ENCODE results near the gene DHRS13.
"Not testable (repeated sequence)": the region's sequence is repeated elsewhere in the genome, so short reads cannot be mapped to it uniquely, and the experiment has no call there.

Gene DHRS13

DNA sequence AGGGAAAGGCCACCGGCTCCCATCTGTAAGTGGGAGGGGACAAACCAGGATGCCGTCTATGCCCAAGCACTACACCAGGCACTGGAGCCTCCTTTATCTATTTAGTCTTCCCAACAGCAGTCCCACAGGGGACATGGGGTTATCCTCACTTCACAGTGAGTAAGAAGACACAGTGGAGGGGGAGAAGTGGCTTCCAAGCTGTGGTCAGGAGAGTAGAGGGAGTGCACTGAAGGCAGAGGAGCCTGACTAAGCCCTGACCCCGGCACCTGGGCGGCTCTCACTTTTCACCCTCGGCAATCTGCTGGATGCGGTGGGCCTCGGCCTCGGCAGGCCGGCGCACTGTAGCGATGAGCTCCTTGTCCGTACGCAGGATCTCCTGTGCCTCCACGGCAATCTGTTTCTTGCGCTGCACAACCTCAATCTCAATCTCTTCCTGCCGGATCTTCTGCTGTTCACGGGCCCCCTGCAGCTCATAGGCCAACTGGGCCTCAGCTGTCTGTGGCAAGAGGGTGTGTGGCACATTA, 21.3 kb downstream of the DHRS13 start:
- no peak for DNase-seq

DNA sequence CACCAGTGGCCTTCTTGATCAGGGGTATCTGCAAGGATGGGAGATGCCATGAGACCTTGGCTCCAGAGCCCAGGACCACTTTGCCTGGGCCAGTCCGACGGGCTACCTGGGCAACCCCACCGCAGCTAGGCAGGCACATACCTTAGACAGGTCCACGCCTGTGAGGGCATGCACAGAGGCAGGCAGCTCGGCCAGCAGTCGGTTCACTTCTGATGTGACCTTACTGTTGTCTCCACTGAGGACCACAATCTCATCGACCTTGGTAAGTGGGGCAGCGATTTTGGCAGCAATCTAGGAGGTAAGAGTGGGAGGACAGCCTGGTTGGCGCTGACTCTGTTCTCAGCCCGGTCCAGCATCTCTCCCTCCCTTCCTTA, 22.3 kb downstream of the DHRS13 start:
- DNase-seq, result no peak

DNA sequence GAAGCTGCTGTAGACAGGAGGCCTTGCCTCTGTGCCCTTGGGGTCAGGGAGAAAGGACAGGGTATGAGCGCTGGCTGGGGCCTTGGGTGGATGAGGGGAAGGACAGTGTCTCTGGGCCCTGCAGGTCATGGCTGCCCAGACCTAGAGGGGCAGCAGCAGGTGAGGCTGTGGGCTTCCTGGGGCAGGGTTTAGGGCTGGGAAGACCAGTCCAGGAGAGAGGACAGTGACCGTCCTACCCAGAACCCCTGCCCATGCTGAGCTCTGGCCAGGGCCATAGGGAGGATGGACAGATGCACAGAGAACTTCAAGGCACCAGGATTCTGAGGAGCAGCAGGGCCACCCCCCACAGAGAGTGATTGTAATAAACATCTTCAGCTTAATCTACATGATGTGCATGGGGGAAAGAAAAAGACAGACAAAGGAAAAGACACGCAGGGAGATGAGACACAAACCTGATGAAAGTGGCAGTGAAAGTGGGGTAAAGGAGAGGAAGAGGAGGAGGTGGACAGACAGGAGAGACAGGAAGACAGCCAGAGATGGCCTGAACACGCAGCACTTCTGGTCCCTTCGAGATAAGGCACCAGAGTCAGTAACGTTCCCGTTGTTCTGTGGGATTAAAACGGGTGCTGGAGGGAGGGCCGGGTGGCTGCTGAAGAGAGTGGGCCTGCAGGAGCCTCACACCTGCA, 22.9 kb downstream of the DHRS13 start:
- no peak for DNase-seq

DNA sequence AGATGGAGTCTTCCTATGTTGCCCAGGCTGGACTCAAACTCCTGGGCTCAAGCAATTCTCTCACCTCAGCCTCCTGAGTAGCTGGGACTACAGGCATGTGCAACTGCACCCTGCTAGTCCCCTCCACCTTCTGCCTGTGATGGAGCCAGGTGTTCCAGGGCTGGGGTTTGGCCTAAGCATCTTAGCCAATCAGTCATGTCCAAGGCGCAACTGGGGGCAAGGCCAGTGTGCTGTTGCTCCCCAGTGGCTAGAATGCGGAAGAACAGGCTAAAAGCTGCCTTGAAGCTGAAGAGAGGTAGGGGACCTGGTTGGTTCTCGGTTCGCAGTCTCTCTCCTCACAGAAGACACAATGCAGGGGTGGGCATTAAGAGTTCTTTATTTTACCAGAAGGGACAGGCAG, 23.9 kb downstream of the DHRS13 start:
- peak in 1 of 2 experiments; percentile 31 for DNase-seq

DNA sequence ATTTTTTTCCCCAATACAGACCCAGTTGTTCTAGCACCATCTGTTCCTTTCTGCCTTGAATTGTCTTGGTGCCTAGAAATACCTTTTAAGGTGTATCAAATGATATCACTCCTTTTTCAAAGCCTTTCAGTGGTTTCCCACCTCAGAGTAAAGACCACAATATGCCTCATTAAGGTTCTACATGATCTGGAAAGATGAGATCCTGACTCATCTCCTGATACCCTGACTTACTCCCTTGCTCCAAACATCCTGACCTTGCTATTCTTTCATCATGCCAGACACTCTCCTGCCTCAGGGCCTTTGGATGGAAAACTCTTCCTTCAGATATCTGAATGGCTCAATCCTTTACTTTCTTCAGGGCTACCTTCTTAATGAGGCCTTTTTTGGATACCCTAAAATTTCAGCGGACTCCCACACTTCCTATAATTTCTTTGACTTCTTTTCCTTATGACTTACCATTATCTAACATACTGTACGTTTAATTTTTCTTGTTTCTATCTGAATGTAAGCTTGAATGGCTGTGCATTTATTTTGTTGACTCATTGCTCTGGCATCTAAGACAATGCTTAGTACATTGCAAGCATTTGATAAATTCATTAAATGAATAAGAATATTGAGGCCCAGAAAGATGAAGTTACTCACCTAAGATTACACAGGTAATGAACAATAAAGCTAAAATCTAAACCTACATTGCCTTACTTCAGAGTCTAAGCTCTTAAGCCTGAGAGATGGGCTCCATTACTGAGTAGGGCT, 24.5 kb downstream of the DHRS13 start:
- no peak for DNase-seq

DNA sequence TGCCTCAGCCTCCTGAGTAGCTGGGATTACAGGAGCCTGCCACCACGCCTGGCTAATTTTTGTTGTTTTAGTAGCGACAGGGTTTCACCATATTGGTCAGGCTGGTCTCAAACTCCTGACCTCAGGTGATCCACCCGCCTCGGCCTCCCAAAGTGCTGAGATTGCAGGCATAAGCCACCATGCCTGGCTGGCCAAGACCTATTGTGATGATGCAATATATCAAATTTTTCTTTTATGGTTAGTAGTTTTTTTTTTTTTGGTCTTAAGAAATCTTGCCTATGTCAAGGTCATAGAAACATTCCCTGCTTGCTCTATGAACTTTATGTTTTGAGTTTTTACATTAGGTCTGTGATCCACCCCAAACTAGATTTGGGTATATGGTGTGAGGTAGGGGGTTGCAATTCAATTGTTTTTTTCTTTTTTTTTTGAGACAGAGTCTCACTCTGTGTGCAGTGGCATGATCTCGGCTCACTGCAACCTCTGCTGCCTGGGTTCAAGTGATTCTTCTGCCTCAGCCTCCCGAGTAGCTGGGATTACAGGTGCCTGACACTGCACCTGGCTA, 25.6 kb downstream of the DHRS13 start:
- DNase-seq, result not testable (repeated sequence)

DNA sequence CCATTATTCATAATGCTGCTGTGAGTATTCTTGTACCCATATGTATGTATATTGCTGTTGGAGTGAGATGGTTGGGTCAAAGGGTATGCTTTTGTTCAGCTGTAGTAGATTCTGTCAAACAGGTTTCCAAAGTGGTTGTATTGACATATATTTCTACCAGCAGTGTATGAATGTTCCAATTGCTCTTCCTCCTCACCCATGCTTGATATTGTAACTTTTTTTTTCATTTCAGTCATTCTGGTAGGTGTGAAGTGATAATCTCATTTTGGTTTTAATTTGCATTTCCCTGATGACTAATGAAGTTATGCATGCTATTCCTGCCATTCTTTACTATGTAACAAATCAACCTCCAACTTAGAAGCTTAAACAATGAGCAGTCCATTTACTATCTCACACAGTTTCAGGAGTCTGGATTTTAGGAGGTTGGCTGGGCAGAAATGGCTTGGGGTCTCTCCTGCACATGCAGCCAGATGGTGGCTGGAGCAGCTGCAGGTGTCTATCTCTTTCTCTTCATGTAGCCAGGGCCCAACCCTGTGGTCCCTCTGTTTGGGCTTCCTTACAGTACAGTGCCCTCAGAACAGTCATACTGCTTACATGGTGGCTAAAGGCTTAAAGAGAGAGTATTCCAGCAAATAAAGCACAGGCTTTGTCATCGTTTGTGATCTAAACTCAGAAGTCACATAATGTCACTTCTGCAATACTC, 26.9 kb downstream of the DHRS13 start:
- DNase-seq, result no peak

DNA sequence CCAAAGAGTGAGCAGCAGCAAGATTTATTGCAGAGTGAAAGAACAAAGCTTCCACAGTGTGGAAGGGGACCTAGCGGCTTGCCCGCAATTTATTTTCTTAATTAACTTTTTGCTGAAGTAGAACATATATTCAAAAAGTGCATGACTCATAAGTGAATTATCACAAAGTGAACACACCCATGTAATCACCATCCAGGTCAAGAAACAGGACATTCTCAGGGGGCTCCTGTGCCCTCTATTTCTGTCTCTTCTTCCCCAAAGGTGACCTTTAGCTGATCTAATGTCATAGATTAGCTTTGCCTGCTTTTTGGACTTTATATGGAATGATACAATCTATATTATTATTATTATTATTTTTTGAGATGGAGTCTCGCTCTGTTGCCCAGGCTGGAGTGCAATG, 28.1 kb downstream of the DHRS13 start:
- DNase-seq, result no peak

DNA sequence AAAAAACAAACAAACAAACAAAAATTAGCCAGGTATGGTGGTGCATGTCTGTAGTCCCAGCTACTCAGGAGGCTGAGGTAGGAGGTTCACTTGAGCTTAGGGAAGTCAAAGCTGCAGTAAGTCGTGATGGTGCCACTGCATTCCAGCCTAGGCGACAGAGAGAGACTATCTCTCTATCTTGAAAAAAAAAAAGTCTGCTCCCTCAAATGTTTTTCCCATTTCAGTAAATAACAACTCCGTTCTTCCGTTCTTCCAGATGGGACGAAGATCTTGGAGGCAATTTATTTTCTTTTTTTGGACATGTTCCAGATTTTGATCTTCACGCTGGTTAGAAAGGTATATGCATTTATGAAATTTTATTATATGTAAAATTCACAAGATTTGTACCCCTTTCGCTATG, 29.0 kb downstream of the DHRS13 start:
- no peak for DNase-seq

DNA sequence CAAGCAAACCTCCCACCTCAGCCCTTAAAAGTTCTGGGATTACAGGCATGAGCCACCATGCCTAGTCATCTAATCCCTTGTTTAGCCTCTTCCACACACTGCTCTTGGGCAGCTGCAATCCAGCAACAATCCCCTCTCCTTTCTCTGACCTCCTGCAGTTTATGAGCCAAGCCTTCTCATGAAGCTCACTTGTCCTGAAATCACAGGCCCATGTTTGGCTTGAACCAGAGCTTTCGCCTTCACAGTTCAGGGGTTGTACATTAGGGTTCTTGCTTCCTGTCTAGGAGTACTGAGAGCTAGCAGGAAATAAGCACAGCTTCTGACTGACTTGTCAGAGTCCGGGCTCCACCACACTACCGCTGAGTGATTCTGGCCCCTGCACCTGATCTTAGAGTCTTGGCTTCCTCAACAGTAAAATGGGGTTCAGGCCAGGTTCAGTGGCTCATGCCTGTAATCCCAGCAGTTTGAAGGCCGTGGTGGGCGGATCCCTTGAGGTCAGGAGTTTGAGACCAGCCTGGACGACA, 31.8 kb downstream of the DHRS13 start:
- DNase-seq, result peak; percentile 7 to 22

DNA sequence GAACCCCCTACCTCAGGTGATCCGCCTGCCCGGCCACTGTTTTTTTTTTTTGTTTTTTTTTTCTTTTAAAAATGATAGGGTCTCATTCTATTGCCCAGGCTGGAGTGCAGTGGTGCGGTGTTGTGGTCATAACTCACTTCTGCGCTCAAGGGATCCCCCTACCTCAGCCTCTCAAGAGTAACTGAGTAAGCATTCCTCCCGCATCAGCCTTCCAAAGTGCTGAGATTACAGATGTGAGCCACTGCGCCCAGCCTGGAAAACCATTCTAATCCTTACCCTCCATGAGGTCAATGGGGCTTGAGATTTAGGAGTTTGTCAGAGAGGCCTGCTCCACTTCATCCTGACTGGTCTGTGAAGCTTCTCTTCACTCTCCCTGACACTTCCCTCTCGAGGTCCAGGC, 35.6 kb downstream of the DHRS13 start:
- DNase-seq, result no peak

DNA sequence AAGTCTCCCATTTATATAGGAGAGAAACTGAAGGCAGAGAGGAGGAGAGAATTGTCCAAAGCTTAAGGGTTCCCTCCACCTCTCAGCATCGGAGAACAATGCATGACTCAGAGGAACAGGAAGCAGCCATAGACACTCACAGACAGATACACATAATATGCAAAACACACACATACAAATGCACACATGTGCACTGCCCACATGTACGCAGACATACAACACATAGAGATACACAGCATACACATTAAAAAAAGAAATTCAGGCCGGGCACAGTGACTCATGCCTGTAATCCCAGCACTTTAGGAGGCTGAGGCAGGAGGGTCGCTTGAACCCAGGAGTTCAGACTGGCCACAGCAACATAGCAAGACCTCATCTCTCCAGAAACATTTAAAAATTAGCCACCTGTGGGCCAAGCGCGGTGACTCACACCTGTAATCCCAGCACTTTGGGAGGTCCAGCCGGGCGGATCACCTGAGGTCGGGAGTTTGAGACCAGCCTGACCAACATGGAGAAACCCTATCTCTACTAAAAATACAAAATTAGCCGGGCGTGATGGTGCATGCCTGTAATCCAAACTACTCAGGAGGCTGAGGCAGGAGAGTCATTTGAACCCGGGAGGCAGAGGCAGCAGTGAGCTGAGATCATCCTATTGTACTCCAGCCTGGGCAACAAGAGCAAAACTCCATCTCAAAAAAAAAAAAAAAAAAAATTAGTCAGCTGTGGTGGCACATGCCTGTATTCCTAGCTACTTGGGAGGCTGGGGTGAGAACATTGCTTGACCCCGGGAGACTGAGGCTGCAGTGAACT, 36.7 kb downstream of the DHRS13 start:
- peak; percentile 28 to 39 for DNase-seq

DNA sequence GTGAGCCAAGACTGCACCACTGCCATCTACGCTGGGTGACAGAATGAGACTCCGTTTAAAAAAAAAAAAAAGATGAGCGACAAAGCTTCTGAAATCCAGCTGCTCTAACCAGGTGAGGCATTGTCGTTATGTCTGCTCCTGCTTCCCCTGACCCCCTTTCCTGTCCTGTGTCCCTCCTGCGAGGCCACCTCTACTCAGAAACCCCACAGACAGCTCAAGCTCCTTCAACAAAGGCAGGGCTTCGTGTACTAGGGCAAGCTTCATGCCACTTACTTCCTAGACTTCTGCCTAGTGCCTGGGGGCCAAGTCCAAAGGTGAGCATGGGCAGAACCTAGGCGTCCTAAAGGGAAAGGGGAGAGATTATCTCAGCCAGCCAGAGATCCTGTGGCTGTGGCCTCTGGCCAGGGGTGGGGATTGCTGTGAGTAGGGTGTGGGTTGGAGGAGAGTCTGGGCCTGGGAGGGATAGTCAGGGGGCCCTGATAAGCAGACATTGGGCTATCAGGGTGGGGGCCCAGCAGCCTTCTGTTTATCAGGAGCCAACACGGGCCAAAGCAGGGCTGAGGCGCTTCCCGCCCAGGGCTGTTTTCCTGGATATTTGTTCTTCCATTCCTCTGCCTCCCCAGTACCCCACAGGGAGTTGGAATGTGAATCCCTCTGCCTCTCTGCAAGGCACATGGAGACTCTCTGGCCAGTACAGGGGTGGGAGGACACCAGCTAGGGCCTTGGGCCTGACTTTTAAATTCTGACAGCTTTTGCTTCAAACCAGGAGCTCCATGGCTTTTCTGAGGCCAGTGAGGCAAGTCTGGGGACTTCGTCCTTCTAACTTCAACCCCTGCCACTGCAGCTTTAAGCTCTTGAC, 37.7 kb downstream of the DHRS13 start:
- no peak for DNase-seq

DNA sequence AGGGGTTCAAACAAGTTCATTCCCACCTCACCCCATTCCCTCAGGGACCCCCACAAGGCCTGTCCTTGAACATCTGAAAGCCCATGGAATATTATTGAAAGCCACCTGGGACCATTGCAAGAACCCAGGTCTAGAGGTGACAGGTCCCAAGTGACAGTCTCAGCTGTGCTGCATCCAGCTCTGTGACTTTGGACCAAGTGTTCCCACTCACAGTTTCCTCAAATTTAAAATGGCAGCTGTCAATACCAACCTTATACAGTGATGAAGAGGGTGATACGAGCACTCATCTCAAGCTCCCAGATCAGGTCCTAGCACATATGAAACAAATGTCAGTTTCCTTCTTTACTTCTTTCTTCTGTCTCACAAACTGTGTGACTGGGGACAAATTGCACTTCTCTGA, 38.9 kb downstream of the DHRS13 start:
- DNase-seq, result no peak

DNA sequence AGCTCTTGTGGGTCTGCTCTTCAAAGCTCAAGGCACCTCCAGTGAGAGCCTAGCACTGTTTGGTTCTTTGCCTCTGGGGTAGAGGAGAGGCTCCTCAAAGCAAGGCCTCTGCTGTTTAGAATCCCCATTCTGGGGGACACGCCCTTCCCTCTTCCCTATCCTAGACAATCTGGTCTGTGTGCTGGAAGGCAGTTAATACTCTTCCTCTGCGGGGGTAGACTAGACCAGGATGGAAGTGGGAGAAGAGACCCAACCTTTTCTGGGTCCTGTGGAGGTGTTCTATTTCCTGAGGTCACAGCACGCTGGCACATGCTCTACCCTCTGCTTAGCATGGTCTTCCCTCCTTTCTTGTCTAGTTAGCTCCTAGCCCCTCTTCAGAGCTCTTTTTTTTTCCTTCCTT, 40.3 kb downstream of the DHRS13 start:
- DNase-seq, result no peak

DNA sequence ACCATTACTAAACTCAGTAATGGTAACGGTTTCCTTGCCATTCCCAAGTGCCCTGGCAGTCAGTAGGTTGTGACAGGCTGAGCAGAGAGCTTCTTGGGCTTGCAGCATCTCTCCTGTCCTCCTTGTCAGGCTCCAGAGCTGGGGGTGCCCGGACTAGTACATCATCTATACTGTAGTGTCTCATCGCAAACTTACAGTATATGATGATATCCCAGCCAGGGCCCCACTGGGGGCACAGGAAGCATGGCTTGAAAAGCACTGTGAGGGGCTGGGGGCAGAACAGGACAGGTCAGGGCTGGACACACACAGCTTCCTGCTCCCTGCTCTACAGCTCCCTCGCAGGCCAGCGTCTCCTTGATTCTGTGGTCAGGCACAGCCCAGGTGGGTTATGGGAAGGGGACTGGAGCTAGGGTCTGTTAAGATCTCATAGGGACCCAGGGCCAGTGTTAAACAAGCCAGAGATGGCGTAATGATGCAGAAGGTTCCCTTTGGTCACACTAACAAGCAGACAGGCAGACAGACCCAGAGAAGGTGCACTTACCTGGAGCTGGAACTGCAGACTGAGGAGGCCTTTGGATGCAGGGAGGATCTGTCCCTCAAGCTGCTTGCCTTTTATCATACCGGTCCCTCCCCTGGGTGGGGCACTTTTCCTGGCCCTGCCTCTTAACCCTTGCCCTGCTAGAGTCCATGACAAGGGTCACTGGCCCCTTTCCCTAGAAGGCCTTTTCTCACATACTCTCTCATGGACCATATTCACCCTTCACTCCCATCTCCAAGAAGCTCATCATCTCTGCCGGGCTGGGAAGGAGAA, 41.3 kb downstream of the DHRS13 start:
- DNase-seq, result no peak

DNA sequence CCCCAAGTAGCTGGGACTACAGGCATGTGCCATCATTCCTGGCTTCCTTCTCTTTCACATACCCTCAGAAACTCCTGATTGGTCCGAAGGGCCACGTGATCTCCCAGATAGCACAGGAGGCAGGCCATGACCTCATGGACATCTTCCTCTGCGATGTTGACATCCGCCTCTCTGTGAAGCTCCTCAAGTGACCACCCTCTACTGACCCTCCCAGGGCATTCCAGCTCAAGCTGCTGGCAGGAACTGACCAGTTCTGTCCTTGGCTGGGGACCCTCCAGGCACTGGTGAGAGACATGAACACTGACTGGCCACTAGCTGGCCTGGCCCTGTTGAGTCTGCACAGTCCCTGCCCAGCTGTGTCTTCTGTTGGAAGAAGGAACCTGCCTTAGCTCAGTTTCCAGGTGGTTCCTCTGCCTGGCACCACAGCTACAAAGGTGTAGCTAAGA, 42.5 kb downstream of the DHRS13 start:
- no peak for DNase-seq

DNA sequence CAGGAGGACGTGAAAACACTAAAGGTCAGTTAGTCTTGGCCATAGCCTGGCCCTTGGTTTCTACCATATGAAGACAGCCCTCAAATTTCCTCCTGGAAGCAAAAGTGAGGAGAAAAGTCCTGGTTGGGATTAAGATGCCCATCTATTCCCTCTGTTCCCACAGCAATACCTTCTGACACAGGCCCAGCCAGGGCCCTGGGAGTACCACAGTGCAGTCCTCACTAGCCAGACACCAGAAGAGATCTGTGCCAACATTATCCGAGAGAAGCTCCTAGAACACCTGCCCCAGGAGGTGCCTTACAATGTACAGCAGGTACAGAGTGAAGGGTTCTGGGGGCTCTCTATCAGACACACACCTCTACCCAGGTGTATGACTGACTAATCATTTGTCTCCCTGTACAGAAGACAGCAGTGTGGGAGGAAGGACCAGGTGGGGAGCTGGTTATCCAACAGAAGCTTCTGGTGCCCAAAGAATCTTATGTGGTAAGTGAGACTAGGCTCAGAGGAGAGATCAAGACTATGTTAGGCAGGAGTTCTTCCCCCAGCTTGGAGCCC, 44.0 kb downstream of the DHRS13 start:
- no peak for DNase-seq

DNA sequence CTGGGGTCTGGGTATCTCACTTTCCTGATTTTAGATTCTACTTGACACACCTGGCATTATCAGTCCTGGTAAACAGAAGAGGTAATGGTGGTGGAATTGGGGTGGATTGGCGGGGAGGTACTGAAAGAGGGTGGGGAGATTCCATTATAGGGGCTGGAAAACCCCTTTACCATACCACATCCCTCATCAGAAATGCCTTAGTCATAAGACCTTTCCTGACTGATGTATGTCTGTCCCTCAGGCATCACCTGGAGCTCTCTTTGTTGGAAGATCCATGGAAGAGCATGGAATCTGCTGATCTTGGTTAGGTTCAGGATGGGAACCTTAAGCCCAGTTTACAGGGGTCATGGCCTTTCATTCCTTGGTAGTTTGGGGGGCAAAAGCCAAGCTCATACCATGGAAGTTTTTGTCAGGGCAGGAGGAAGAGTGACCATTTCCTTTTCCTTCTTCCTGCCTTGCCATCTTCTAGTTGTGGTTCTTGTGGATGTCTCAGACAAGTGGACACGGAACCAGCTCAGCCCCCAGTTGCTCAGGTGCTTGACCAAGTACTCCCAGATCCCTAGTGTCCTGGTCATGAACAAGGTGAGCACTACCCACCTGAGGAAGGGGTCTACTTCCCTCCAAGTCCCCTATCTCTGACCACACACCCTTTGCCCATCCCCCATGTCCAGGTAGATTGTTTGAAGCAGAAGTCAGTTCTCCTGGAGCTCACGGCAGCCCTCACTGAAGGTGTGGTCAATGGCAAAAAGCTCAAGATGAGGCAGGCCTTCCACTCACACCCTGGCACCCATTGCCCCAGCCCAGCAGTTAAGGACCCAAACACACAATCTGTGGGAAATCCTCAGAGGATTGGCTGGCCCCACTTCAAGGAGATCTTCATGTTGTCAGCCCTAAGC, 44.7 kb downstream of the DHRS13 start:
- DNase-seq, result no peak

Measured in Kasumi-1 (cell line).